A673 (cell line): ENCODE measurements around the gene TEX48. TPM values are rescaled to one million over a fixed set of nuclear protein-coding genes. Genes with fewer than 3 reads are reported as not detected.

Experiments used
- BruUV-seq: library from RNA; stranded (reverse); fragments of 400-500 nt; replicated peaks from 2 replicates; lab custom pipeline; 2021; lab: Mats Ljungman, UMichigan
- CTCF ChIA-PET: fragments of 300-600 bp; sonication (Branson Sonifier 250); formaldehyde crosslinking; loops from one replicate; lab custom pipeline; 2022; ENCODE audit warnings: antibody characterized with exemption; lab: Charles Lee
- POLR2A ChIA-PET: fragments of 300-600 bp; sonication (Branson Sonifier 250); formaldehyde crosslinking; loops from one replicate; lab custom pipeline; 2022; ENCODE audit warnings: antibody characterized with exemption; ENCODE audit not compliant: low non-redundant PET; lab: Charles Lee
- DNase-seq: peaks from one replicate; pipeline ENCODE4 v3.0.0-alpha.2; 2015; ENCODE audit warnings: low spot score
- H3K27ac ChIP-seq: fragments of 200-600 bp; sonication (generic); 2 replicates; pipeline ENCODE4 v1.5.1; 2016; ENCODE audit warnings: mixed run types, low read depth, mild to moderate bottlenecking, mixed read lengths, antibody characterized with exemption, low read length; ENCODE audit not compliant: poor library complexity, severe bottlenecking
- H3K27me3 ChIP-seq: fragments of 200-600 bp; sonication (generic); replicated peaks from 2 replicates; pipeline ENCODE4 v1.6.1; 2017; ENCODE audit warnings: mixed run types, low read depth, mild to moderate bottlenecking, mixed read lengths, antibody characterized with exemption, low read length; ENCODE audit not compliant: insufficient read depth, poor library complexity
- H3K36me3 ChIP-seq: fragments of 200-600 bp; sonication (generic); 2 replicates; pipeline ENCODE4 v1.6.1; 2016; ENCODE audit warnings: mixed run types, mild to moderate bottlenecking, mixed read lengths, antibody characterized with exemption, low read length; ENCODE audit not compliant: insufficient read depth, poor library complexity, severe bottlenecking
- H3K4me1 ChIP-seq: fragments of 200-600 bp; sonication (generic); 2 replicates; pipeline ENCODE4 v1.6.1; 2017; ENCODE audit warnings: mixed run types, mild to moderate bottlenecking, mixed read lengths, antibody characterized with exemption, low read length; ENCODE audit not compliant: insufficient read depth, poor library complexity, severe bottlenecking
- H3K4me3 ChIP-seq: fragments of 200-600 bp; sonication (generic); 2 replicates; pipeline ENCODE4 v1.5.1; 2016; ENCODE audit warnings: low read depth, mixed run types, mild to moderate bottlenecking, mixed read lengths, low read length; ENCODE audit not compliant: poor library complexity, severe bottlenecking
- H3K9me3 ChIP-seq: fragments of 200-600 bp; sonication (generic); 2 replicates; pipeline ENCODE4 v1.6.1; 2016; ENCODE audit warnings: mixed run types, low read depth, mild to moderate bottlenecking, mixed read lengths, antibody characterized with exemption, low read length; ENCODE audit not compliant: poor library complexity, severe bottlenecking
- CTCF ChIP-seq: fragments of 300-800, 200-600 bp; sonication (generic); conservative IDR thresholded peaks from 2 replicates; pipeline ENCODE4 v1.5.1; 2017; ENCODE audit warnings: low read depth, mild to moderate bottlenecking, antibody characterized with exemption, low read length, moderate library complexity, mixed read lengths
- EZH2 ChIP-seq: fragments of 200-600 bp; sonication (generic); IDR thresholded peaks from 2 replicates; pipeline ENCODE4 v1.6.1; 2017; ENCODE audit warnings: borderline replicate concordance, low read depth, mild to moderate bottlenecking, mixed read lengths, antibody characterized with exemption, low read length; ENCODE audit not compliant: poor library complexity, severe bottlenecking
- intact Hi-C: fragments of 100-400 bp; cut with micrococcal nuclease; formaldehyde crosslinking; loops from one replicate; pipeline ENCODE4 v1.10.0; 2022; ENCODE audit not compliant: unreplicated experiment
- total RNA-seq: library from RNA; stranded (reverse); gene quantifications from 2 replicates; pipeline ENCODE4 v1.2.3, GENCODE V29; 2021

Gene TEX48
- total RNA-seq, 1 experiment from 2014 or later = not detected

- intact Hi-C loops = no loop called here
- no peak for DNase-seq
- H3K27ac ChIP-seq = no peak overlapping the region
- CTCF ChIA-PET = no interaction called here
- no TSS peak for BruUV-seq
- H3K4me3 ChIP-seq = no peak overlapping the region
- no peaks in the 10 kb centered on the region for H3K27me3 ChIP-seq
- no peaks in the 10 kb centered on the region for H3K4me1 ChIP-seq
- TF ChIP-seq EZH2 (no peak), CTCF (no peak)
- H3K9me3 ChIP-seq = no peaks in the 10 kb centered on the region
- POLR2A ChIA-PET = no interaction called here
- H3K36me3 ChIP-seq = peaks cover 12% of the 10 kb centered on the region
These were observed 60.4 kb downstream of the TEX48 start for GRCh38 chr9:114621561-114621960.

- H3K27ac ChIP-seq = no peak overlapping the region
- no peak overlapping the region for H3K4me3 ChIP-seq
- TF ChIP-seq CTCF (no peak), EZH2 (no peak)
- CTCF ChIA-PET = no interaction called here
- POLR2A ChIA-PET = no interaction called here
- H3K36me3 ChIP-seq = peaks cover 12% of the 10 kb centered on the region
- intact Hi-C loops = no loop called here
- DNase-seq = no peak
- H3K27me3 ChIP-seq = no peaks in the 10 kb centered on the region
- H3K4me1 ChIP-seq = no peaks in the 10 kb centered on the region
- H3K9me3 ChIP-seq = no peaks in the 10 kb centered on the region
- BruUV-seq = no TSS peak
These were observed 62.7 kb downstream of the TEX48 start for GRCh38 chr9:114619191-114619761.

- DNase-seq = no peak
- H3K9me3 ChIP-seq = no peaks in the 10 kb centered on the region
- TF ChIP-seq EZH2 (no peak), CTCF (no peak)
- ChIA-PET POLR2A (no interaction called here), CTCF (interaction anchor here (0.7 kb wide), 1 partner anchor 654 kb away, joined by 3 read pairs; no protein-coding TSS in a partner anchor)
- H3K4me1 ChIP-seq = peaks cover 5% of the 10 kb centered on the region
- peaks cover 12% of the 10 kb centered on the region for H3K36me3 ChIP-seq
- no TSS peak for BruUV-seq
- no peak overlapping the region for H3K4me3 ChIP-seq
- intact Hi-C loops = no loop called here
- no peaks in the 10 kb centered on the region for H3K27me3 ChIP-seq
- H3K27ac ChIP-seq = no peak overlapping the region
These were observed 65.1 kb downstream of the TEX48 start for GRCh38 chr9:114616684-114617520.

Other genes with a start within 250 kb of the TEX48 start
- 9.1 and 11.5 TPM in 2 replicates for gene WHRN, start 176.7 kb downstream of the TEX48 start, total RNA-seq
- gene ATP6V1G1, start 94.4 kb downstream of the TEX48 start, total RNA-seq = 122 and 132 TPM in 2 replicates
- 20.1 and 21.4 TPM in 2 replicates for gene TMEM268, start 70.9 kb downstream of the TEX48 start, total RNA-seq
- gene TEX53, start 24.4 kb downstream of the TEX48 start, total RNA-seq = not detected in 2 replicates
- gene TNFSF15, start 123.8 kb upstream of the TEX48 start, total RNA-seq = 0.04 TPM in 1 of 2 replicates, not detected in the other
- gene TNFSF8, start 248.4 kb upstream of the TEX48 start, total RNA-seq = not detected in 2 replicates